Progenitor cell of endocrine pancreas (in vitro differentiated cells): ENCODE results near the gene CFAP68. TPM values are rescaled to one million over a fixed set of nuclear protein-coding genes. Genes with fewer than 3 reads are reported as not detected.

Experiments
- DNase-seq: peaks from one replicate; pipeline ENCODE4 v3.0.0; 2021; ENCODE audit warnings: low spot score; ENCODE audit not compliant: unreplicated experiment
- H3K27ac Mint-ChIP-seq: 2 replicates; pipeline ENCODE4 v1.8.0; 2021; ENCODE audit warnings: mild to moderate bottlenecking, moderate library complexity, mixed read lengths
- H3K27me3 Mint-ChIP-seq: 2 replicates; pipeline ENCODE4 v1.8.0; 2021; ENCODE audit warnings: mixed read lengths
- H3K36me3 Mint-ChIP-seq: 2 replicates; pipeline ENCODE4 v1.8.0; 2022; ENCODE audit warnings: mixed read lengths; ENCODE audit not compliant: insufficient read depth
- H3K4me1 Mint-ChIP-seq: 2 replicates; pipeline ENCODE4 v1.8.0; 2021; ENCODE audit warnings: low read depth, mixed read lengths
- H3K4me3 Mint-ChIP-seq: 2 replicates; pipeline ENCODE4 v1.8.0; 2021; ENCODE audit warnings: low read depth, mild to moderate bottlenecking, moderate library complexity, mixed read lengths
- H3K9me3 Mint-ChIP-seq: 2 replicates; pipeline ENCODE4 v1.8.0; 2021; ENCODE audit warnings: low read depth, mixed read lengths
- CTCF ChIP-seq: fragments of 200-600 bp; sonication (generic); IDR thresholded peaks from one replicate; pipeline ENCODE4 v1.5.0; 2021; ENCODE audit warnings: antibody characterized with exemption, mild to moderate bottlenecking; ENCODE audit not compliant: unreplicated experiment
- total RNA-seq: library from RNA; stranded (reverse); gene quantifications from 2 replicates; pipeline ENCODE4 v1.2.1, GENCODE V29; 2021

Gene CFAP68
- total RNA-seq, 1 donor from 2014 or later = 28.4 TPM

- H3K36me3 Mint-ChIP-seq = peaks cover 23% of the 10 kb centered on the region
- H3K9me3 Mint-ChIP-seq = no peaks in the 10 kb centered on the region
- DNase-seq = no peak
- no peak overlapping the region for H3K27ac Mint-ChIP-seq
- no peak for TF ChIP-seq CTCF
- no peaks in the 10 kb centered on the region for H3K4me1 Mint-ChIP-seq
- H3K27me3 Mint-ChIP-seq = no peaks in the 10 kb centered on the region
- no peak overlapping the region for H3K4me3 Mint-ChIP-seq
Measured at GRCh38 chr11:111851067-111851466, 28.3 kb upstream of the CFAP68 start.

- Mint-ChIP-seq H3K4me3 (no peak overlapping the region), H3K4me1 (no peaks in the 10 kb centered on the region), H3K9me3 (no peaks in the 10 kb centered on the region), H3K36me3 (peaks cover 23% of the 10 kb centered on the region), H3K27ac (peak overlapping the region; percentile 2), H3K27me3 (no peaks in the 10 kb centered on the region)
- TF ChIP-seq CTCF = peak; percentile 37
- no peak for DNase-seq
Measured at GRCh38 chr11:111851636-111852035, 27.7 kb upstream of the CFAP68 start.

GRCh38 chr11:111852103-111852502, 27.2 kb upstream of the CFAP68 start:
- no peaks in the 10 kb centered on the region for H3K4me1 Mint-ChIP-seq
- no peaks in the 10 kb centered on the region for H3K9me3 Mint-ChIP-seq
- no peak for DNase-seq
- H3K27me3 Mint-ChIP-seq = no peaks in the 10 kb centered on the region
- H3K27ac Mint-ChIP-seq = peak overlapping the region; percentile 2
- H3K36me3 Mint-ChIP-seq = peaks cover 24% of the 10 kb centered on the region
- no peak overlapping the region for H3K4me3 Mint-ChIP-seq
- TF ChIP-seq CTCF = no peak

- H3K4me1 Mint-ChIP-seq = peaks cover 1% of the 10 kb centered on the region
- no peak overlapping the region for H3K27ac Mint-ChIP-seq
- DNase-seq = no peak
- H3K4me3 Mint-ChIP-seq = no peak overlapping the region
- H3K36me3 Mint-ChIP-seq = peaks cover 29% of the 10 kb centered on the region
- no peaks in the 10 kb centered on the region for H3K27me3 Mint-ChIP-seq
- H3K9me3 Mint-ChIP-seq = no peaks in the 10 kb centered on the region
- no peak for TF ChIP-seq CTCF
Measured at GRCh38 chr11:111855506-111855905, 23.8 kb upstream of the CFAP68 start.

GRCh38 chr11:111860257-111860656, 19.1 kb upstream of the CFAP68 start:
- TF ChIP-seq CTCF = no peak
- no peak overlapping the region for H3K27ac Mint-ChIP-seq
- peaks cover 1% of the 10 kb centered on the region for H3K4me1 Mint-ChIP-seq
- H3K4me3 Mint-ChIP-seq = no peak overlapping the region
- no peak for DNase-seq
- H3K36me3 Mint-ChIP-seq = peaks cover 25% of the 10 kb centered on the region
- no peaks in the 10 kb centered on the region for H3K9me3 Mint-ChIP-seq
- H3K27me3 Mint-ChIP-seq = no peaks in the 10 kb centered on the region
